CD4-positive, alpha-beta T cell treated with Interleukin-17A for 4 hours (primary cell): ENCODE results near the gene BRSK2.

Experiments
- DNase-seq: peaks from one replicate; pipeline ENCODE4 v3.0.0-alpha.2; 2020; ENCODE audit warnings: mixed read lengths

BRSK2 gene

DNA sequence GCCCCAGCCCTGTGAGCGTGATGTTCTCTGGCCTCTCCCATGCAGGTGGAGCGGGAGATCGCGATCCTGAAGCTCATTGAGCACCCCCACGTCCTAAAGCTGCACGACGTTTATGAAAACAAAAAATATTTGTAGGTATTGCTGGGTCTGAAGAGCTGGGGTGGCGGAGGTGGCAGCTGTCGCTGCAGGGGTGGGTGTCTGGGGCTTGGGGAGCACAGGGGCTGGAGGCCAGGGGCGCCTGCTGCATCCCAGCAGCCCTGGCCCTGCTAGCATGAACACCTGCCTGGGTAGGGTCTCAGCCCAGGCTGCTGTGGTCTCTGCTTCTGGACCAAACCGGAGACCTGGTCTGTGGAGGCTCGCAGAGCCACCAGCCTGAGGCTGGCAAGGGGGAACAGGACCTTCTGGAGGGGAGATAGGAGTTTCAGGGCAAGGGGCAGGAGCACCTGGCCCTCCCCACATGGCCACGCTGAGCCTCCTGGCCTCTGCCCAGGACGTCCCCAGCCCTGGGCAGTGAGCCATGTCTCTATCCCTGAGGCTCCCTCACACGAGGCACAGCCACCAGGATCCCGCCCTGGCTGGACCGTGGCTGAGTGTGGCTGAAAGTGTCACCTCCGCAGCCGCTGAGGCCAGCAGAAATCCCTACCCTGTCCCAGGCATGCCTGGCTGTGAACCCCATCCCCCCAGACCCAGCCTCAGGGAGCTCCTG, 48.7 kb downstream of the BRSK2 start:
- DNase-seq, result no peak

GRCh38 chr11:1438967-1439330, 49.2 kb downstream of the BRSK2 start:
- DNase-seq, result no peak

DNA sequence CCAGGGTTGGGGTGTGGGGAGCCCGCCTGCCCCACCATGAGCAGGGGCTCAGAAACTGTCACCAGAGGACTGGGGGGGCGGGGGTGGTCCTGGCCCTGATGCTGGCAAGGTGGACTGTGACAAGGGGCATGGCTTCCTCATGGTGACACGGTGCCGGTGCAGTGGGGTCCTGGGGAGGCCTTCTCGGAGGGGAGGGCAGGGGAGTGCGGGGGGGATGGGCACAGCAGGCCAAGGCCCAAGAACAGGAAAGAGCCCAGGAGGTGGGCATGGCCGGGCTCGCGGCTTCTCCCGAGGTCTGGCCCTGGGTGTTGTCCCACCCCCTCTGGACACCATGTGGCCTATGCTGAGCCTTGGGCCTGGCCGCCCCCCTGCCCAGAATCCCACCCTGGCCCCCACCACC, 49.6 kb downstream of the BRSK2 start:
- DNase-seq, result no peak

DNA sequence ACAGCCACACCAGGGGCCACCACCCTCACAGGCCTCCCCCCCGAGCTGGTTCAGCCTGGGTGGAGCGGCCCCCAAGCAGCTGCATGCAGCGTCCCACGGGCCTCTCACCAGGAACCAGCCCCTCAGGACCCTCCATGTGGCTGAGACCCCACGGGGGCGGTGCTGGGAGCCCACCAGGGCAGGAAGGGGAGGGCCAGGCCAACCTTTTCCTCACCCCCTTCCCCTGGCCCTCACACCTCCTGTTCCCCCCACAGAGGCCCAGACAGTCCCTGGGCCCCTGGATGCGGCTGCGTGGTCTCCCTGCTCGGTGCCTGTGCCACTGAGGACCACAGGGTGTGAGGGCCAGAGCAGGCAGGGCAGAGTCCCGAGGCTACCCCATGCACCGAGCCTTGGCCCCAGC, 50.3 kb downstream of the BRSK2 start:
- DNase-seq, result no peak

DNA sequence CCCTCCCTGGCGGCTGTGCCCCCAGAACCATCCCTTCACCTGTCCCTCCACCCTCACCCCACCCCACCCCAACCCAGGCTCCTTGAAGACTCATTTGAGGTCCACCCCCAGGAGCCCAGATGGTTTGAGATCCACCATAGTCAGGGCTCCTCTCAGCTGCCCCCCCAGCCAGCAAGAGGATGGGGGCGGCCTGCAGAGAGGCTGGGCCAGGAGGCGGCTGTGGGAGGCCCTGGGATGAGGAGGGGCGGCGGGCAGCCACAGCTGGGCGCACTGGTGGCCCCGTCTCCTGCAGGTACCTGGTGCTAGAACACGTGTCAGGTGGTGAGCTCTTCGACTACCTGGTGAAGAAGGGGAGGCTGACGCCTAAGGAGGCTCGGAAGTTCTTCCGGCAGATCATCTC, 50.8 kb downstream of the BRSK2 start:
- no peak for DNase-seq

GRCh38 chr11:1442163-1442562, 52.4 kb downstream of the BRSK2 start:
- DNase-seq, result no peak

DNA sequence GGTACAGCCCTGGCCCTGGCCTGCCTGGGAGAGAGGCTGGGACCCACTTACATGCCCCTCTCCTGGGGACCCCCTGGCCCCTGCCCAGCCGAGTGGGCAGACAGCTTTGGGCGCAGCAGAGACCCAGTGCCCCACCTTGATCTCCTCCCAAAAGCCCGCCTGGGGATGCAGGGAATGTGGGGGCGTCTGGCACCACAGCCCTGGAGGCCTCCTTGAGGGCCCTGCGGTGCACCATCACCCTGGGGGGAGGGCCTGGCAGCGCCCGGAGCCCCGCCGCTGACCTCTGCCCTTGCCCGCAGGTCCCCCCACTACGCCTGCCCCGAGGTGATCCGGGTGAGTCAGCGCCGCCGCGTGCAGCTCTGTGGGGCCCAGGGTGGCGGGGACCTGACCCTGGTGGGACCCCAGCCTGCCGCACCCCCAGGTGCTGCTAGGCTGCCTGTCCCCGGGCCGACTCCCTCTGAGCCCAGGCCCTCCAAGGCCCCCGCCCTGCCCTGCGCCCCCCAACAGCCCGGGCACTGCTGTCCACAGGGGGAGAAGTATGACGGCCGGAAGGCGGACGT, 53.2 kb downstream of the BRSK2 start:
- no peak for DNase-seq

DNA sequence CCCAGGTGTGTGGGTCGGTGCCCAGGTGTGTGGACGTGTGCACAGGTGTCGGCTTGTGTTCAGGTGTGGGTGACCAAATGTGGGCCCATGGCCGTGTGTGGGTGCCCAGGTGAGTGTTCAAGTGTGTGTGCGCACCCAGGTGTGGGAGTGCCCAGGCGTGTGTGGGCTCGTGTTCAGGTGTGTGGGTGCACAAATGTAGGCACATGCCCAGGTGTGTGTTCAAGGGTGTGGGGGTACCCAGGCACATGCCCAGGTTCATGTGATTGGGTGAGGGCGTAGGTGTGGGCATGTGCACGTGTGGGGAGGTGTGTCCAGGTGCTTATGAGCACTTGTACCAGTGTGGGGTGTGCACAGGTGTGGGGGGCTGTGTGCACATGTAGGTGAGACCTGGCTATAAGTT, 54.0 kb downstream of the BRSK2 start:
- no peak for DNase-seq

- DNase-seq, result no peak
Measured at GRCh38 chr11:1444321-1444720, 54.6 kb downstream of the BRSK2 start.

DNA sequence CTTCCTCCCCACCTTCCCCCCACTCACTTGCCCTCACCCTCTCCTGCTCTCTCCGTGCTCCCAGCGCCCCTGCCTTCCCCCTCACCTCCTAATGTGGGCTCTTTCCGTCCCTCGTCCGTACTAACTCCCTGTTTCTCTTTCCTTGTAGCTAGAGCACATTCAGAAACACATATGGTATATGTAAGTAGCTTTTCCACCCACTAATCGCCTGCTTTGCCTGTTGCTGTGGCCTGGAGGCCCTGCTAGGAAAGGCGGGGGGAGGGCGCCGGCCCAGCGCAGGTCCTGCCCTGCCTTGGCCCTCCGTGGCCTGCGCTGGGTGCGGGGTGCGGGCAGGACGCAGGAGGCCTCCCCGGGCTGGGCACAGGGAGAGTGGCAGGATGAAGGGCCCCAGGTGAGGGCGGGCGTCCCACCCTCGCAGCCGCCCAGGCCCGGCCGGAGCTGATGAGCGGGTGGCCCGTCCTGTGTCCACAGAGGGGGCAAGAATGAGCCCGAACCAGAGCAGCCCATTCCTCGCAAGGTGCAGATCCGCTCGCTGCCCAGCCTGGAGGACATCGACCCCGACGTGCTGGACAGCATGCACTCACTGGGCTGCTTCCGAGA, 55.2 kb downstream of the BRSK2 start:
- no peak for DNase-seq

- DNase-seq, result no peak
Measured at GRCh38 chr11:1445741-1446445, 56.2 kb downstream of the BRSK2 start.

- DNase-seq, result no peak
Measured at GRCh38 chr11:1446623-1447022, 56.9 kb downstream of the BRSK2 start.

DNA sequence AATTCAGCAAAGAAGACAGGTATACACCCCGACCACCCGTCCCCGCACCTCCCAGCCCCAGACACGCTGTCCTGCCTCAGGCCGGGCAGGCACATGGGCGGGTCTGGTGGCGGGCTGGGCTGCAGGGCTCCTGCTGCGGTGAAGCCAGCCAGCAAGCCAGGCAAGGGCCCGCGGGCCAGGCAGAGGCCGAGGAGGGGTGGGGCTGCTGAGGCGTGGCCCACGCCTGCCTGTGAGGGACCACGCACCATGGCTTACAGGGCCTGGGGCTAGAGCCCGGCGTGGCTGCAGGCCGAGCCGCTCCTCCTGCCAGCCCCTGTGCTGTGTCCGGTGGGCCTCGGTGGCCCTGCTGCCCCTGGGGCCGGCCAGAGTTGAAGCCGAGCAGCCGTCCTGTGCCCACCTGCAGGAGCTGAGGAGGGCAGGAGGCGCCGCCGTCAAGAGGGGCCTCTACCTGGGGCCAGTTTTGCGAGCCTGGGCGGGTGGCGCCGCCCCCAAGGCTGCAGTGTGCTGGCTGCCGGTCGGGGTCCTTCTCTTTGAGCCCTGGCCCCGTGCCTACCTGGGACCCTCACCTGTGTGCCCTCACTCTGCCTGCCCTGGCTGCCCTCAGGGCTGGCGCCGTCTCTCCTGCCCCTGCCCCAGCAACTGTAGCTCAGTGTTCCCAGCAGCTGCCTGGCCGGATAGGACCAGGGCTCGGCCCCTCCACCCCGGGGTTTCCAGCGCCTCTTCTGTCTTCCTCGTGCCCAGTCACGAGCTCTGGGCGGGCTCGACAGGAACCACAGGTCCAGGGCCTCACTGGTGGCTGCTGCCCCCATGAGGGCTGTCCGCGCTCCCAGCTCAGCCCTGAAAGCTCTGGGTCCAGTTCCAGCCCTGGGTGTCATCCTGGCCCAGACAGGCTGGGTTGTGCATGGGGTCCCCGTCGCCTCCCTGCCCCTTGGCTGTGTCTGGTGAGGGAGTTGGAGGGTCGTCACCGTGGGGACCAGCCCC, 58.4 kb downstream of the BRSK2 start:
- no peak for DNase-seq

- DNase-seq, result no peak
Measured at GRCh38 chr11:1448882-1449281, 59.1 kb downstream of the BRSK2 start.

DNA sequence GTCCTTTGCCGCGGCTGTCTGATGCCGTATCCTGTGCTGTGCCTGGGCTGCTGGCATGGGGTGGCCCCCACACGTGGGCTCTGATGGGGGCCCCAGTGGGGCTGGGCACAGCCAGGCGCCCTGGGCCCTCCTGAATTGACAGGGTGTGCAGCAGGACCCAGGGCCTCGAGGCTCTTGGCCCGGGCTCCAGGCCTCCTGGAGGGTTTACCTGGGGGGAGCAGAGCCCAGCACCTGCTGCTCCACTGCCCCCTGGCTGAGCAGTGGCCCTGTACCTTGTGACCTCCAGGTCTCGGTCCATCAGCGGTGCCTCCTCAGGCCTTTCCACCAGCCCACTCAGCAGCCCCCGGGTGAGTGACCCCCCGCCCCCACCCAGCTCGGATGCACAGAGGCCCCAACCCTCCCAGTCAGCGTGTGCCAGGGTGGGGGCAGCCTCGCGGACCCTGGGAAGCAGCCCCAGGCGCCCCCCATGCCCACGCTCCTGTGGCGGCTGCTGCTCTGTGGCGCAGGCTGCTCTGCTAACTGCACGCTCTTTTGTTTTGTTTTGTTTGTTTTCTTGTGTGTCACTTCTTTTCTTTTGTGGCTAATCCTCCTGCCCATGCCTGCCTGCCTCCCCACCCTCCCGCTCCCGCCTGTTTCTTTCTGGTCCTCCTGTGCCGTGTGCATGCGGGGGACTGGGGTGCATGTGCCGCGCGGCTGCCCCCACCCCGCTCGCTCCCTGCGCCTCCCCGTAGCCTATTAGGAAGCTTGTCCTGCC, 59.9 kb downstream of the BRSK2 start:
- DNase-seq, result no peak

GRCh38 chr11:1450344-1450875, 60.7 kb downstream of the BRSK2 start:
- no peak for DNase-seq

- DNase-seq, result no peak
Measured at GRCh38 chr11:1450949-1451710, 61.4 kb downstream of the BRSK2 start.

DNA sequence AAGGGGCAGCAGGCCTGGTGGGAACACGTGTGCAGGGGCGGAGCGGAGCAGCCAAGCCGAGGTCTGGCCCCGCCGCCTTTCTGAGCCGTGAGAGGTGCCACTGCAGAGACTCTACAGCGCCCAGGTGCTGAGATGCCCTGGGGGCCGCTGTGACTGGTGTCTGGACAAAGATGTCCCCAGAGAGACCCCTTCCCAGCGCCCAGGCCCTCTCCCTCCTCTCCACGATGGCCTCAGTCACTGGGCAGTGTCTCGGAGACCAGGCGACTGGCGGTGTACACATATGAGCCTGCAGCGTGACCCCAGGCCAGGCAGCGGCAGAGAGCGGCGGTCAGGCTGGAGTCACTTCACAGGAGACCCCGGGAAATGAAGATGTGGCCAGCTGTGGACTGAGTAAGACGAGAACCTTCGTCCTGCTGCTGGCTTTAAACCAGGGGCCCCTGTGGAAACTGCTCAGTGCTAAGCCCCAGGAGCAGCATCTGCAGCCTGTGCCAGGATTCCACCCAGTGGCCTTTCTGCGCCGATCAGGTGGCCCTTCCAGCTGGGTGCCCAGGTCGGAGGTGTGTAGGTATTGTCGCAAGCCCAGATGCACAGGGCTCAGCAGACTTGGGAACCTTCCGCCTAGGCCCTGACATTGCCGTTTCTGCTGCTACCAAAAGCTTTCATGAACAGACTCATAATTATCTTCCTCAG, 62.2 kb downstream of the BRSK2 start:
- no peak for DNase-seq

DNA sequence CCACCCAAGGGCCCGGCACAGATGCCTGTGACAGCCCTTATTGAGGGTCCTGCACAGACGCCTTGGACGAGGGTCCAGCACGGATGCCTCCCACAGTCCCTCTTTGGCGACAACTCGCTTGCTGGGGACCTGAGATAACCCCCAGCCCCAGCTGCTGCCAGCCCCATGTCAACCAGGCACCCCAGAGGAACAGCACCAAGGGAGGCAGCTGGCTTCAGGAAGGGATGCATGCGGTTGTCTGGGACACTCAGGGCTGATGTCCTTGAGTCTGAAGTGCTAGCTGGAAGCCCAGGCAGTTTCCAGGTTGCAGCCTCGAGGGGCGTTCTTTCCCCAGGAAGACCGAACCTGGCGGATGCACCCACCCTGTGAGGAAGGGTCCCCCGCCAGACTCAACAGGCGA, 63.0 kb downstream of the BRSK2 start:
- no peak for DNase-seq

DNA sequence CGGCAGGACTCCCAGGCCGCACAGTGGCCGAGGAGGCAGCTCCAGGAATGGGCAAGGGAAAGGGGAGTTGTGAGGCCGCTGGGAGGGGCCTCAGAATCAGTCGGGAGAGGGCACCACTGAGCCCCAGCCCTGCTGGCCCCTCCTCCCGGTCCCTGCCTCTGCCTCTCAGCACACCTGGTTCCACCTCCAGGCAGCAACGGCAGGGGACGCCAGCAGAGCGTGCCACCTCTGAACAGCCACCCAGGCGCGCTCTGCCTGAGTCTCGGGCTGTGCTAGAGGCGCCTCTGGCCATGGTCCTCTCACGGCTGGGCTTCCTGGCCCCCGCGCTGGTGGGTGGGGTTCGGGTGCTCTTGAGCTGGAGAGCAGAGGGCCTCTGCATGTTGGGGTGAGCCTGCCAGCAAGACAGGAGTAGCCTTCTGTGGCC, 63.9 kb downstream of the BRSK2 start:
- DNase-seq, result peak; percentile 56
